ENCODE data around the gene GOLPH3. TPM values are rescaled to one million over a fixed set of nuclear protein-coding genes. Genes with fewer than 3 reads are reported as not detected.
A peak's percentile ranks its signal among the peaks of the same experiment; 100 is the strongest.

The GOLPH3 gene
- total RNA-seq, 1 experiment from 2014 or later: 98.7 TPM

DNA sequence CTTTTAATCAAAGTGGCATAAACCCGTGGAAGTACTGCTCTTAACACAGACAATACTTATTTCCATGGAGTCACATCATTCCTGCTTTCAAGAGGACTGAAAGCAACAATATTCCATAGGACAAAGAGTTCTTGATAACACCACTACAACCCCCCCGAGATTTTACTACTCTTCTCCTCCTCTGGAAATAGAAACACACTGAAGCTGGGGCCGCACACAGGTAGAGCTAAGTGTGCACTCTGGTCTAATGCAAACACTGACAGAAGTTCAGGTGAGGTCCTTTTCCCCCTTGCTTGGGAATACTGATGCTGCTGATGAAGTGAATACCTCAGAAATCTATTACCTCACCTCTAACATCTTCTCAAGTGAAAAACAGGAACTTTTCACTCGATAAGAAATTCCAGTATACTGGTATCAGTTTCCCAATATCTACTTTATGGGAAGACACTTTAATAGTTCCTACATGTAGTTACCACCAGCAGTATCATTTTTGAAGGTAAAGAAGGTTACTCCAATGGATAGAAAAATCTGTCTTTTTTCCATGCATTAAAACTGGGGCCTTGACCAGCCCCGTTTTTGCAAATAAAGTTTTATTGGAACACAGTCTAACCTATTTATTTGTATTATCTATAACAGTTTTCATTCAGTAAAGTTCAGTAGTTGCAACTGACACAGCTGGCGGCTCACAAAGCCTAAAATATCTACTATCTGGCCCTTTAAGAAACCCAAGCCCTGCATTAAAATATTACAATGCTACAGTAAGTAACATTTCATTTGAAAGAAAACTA, 50.0 kb downstream of the GOLPH3 start:
- no peaks in the 10 kb centered on the region for H3K9me3 Mint-ChIP-seq
- no peak overlapping the region for H3K56ac ChIP-seq (ENCODE audit: insufficient read length, low read depth, low read length)
- TF ChIP-seq CTCF (conservative IDR thresholded peaks at IDR 0.05): no peak
- H3K79me2 ChIP-seq (ENCODE audit: insufficient read depth, low read length): peaks cover 3% of the 10 kb centered on the region; the same call in 1 of the 2 replicates
- H3K27ac ChIP-seq (ENCODE audit: insufficient read length, low read depth, low read length): no peak overlapping the region
- no peak overlapping the region for H3K23ac ChIP-seq (ENCODE audit: insufficient read length, low read depth, low read length)
- H2BK5ac ChIP-seq (ENCODE audit: insufficient read length, low read length): no peak overlapping the region
- H3K23me2 ChIP-seq (ENCODE audit: insufficient read length, low read depth, low read length, poor library complexity, severe bottlenecking): no peaks in the 10 kb centered on the region
- peaks cover 25 to 57% (median 46%) of the 10 kb centered on the region in 3 experiments for H3K36me3 Mint-ChIP-seq (ENCODE audit: insufficient read depth in 1 of 3, low read depth in 3 of 3)
- no peak overlapping the region for H3K4ac ChIP-seq (ENCODE audit: low read depth, low read length)
- H3T11ph ChIP-seq (ENCODE audit: low read length): no peak overlapping the region
- no peaks in the 10 kb centered on the region; the same call in 1 of the 2 replicates for H3K27me3 ChIP-seq (ENCODE audit: insufficient read depth, low read length)
- 0 out of 7 replicates have a peak overlapping the region, but pooled peaks of 1 of the 3 experiments have one; percentile 6 for H3K27ac Mint-ChIP-seq
- H3K4me2 ChIP-seq (ENCODE audit: insufficient read depth, insufficient read length, low read length): no peak overlapping the region
- no peak overlapping the region for H4K5ac ChIP-seq (ENCODE audit: insufficient read length, low read depth, low read length)
- H2BK120ac ChIP-seq (ENCODE audit: low read depth, low read length, poor library complexity, severe bottlenecking): no peak overlapping the region
- no peak overlapping the region for H3K9ac ChIP-seq (ENCODE audit: extremely low read depth, insufficient read length, low read length)
- H2AK5ac ChIP-seq (ENCODE audit: insufficient read length, low read length): no peak overlapping the region
- H2BK15ac ChIP-seq (ENCODE audit: low read depth, low read length): no peak overlapping the region
- no peaks in the 10 kb centered on the region for H3K27me3 Mint-ChIP-seq (ENCODE audit: low read depth)
- no peak overlapping the region for H2AFZ ChIP-seq (ENCODE audit: low read length)
- H3K9me3 ChIP-seq (ENCODE audit: control insufficient read depth, low read depth, low read length): no peaks in the 10 kb centered on the region
- H3K14ac ChIP-seq (ENCODE audit: insufficient read depth, low read length): no peak overlapping the region
- no CpG with 5 or more reads among the region's 6 CpGs for WGBS (ENCODE audit: extremely low coverage, insufficient read length, low lambda C conversion rate)
- no peak overlapping the region for H2BK12ac ChIP-seq (ENCODE audit: insufficient read length, low read depth, low read length)
- H2BK20ac ChIP-seq (ENCODE audit: low read depth, low read length, poor library complexity, severe bottlenecking): no peak overlapping the region
- H3K18ac ChIP-seq (ENCODE audit: insufficient read length, low read depth, low read length): no peak overlapping the region
- H4K8ac ChIP-seq (replicated peaks; ENCODE audit: insufficient read length, low read depth, low read length): no peak overlapping the region
- no peak overlapping the region for H4K91ac ChIP-seq (ENCODE audit: insufficient read length, low read depth, low read length)
- H3K4me1 Mint-ChIP-seq: peaks cover 9 to 12% of the 10 kb centered on the region in 2 experiments
- peaks cover 11% of the 10 kb centered on the region for H3K79me1 ChIP-seq (ENCODE audit: insufficient read depth, low read depth, low read length, poor library complexity, severe bottlenecking)
- no peak overlapping the region for H3K4me3 Mint-ChIP-seq
- H3K4me1 ChIP-seq (ENCODE audit: insufficient read depth, low read length): no peaks in the 10 kb centered on the region
- DNase-seq: no peak
- no peaks in the 10 kb centered on the region for H4K20me1 ChIP-seq (ENCODE audit: control insufficient read depth, insufficient read depth, insufficient read length)

Data from H9 (cell line).